ENCODE data around the gene GOT1. TPM values are rescaled to one million over a fixed set of nuclear protein-coding genes. Genes with fewer than 3 reads are reported as not detected.

The GOT1 gene
- total RNA-seq, 1 experiment from 2014 or later, result 65.7 TPM

- BruUV-seq (replicated peaks), result no TSS peak
- Histone ChIP-seq H3K36me3 (ENCODE audit: insufficient read depth, low read length, poor library complexity, severe bottlenecking) (no peaks in the 10 kb centered on the region), H3K4me1 (ENCODE audit: insufficient read depth, low read length, poor library complexity, severe bottlenecking) (no peaks in the 10 kb centered on the region), H3K9me3 (ENCODE audit: low read depth, low read length, poor library complexity, severe bottlenecking) (no peaks in the 10 kb centered on the region), H3K27ac (ENCODE audit: low read depth, low read length, poor library complexity, severe bottlenecking) (no peak overlapping the region), H3K4me3 (ENCODE audit: low read depth, low read length, poor library complexity, severe bottlenecking) (no peak overlapping the region), H3K27me3 (replicated peaks; ENCODE audit: insufficient read depth, low read depth, low read length, poor library complexity) (no peaks in the 10 kb centered on the region)
- ChIA-PET CTCF (no interaction called here), POLR2A (ENCODE audit: low non-redundant PET) (no interaction called here)
- TF ChIP-seq EZH2 (IDR thresholded peaks at IDR 0.05; ENCODE audit: borderline replicate concordance, low read depth, low read length, poor library complexity, severe bottlenecking), result no peak
- TF ChIP-seq, protein P1, sequence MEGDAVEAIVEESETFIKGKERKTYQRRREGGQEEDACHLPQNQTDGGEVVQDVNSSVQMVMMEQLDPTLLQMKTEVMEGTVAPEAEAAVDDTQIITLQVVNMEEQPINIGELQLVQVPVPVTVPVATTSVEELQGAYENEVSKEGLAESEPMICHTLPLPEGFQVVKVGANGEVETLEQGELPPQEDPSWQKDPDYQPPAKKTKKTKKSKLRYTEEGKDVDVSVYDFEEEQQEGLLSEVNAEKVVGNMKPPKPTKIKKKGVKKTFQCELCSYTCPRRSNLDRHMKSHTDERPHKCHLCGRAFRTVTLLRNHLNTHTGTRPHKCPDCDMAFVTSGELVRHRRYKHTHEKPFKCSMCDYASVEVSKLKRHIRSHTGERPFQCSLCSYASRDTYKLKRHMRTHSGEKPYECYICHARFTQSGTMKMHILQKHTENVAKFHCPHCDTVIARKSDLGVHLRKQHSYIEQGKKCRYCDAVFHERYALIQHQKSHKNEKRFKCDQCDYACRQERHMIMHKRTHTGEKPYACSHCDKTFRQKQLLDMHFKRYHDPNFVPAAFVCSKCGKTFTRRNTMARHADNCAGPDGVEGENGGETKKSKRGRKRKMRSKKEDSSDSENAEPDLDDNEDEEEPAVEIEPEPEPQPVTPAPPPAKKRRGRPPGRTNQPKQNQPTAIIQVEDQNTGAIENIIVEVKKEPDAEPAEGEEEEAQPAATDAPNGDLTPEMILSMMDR (conservative IDR thresholded peaks at IDR 0.05; ENCODE audit: low read depth, low read length), result no peak
- DNase-seq (ENCODE audit: low spot score), result no peak
- intact Hi-C loops (cut with micrococcal nuclease; ENCODE audit: unreplicated experiment), result no loop called here
Observed at GRCh38 chr10:99466632-99467223, 36.3 kb upstream of the GOT1 start.

GRCh38 chr10:99461230-99461629, 30.8 kb upstream of the GOT1 start:
- H3K9me3 ChIP-seq (ENCODE audit: low read depth, low read length, poor library complexity, severe bottlenecking), result no peaks in the 10 kb centered on the region
- no TSS peak for BruUV-seq (replicated peaks)
- ChIA-PET POLR2A (ENCODE audit: low non-redundant PET) (no interaction called here), CTCF (no interaction called here)
- TF ChIP-seq, protein P1 (conservative IDR thresholded peaks at IDR 0.05; ENCODE audit: low read depth, low read length), result no peak
- TF ChIP-seq EZH2 (IDR thresholded peaks at IDR 0.05; ENCODE audit: borderline replicate concordance, low read depth, low read length, poor library complexity, severe bottlenecking), result no peak
- H3K4me1 ChIP-seq (ENCODE audit: insufficient read depth, low read length, poor library complexity, severe bottlenecking), result no peaks in the 10 kb centered on the region
- intact Hi-C loops (cut with micrococcal nuclease; ENCODE audit: unreplicated experiment), result no loop called here
- no peaks in the 10 kb centered on the region for H3K36me3 ChIP-seq (ENCODE audit: insufficient read depth, low read length, poor library complexity, severe bottlenecking)
- no peak overlapping the region for H3K4me3 ChIP-seq (ENCODE audit: low read depth, low read length, poor library complexity, severe bottlenecking)
- peaks cover 14% of the 10 kb centered on the region for H3K27me3 ChIP-seq (replicated peaks; ENCODE audit: insufficient read depth, low read depth, low read length, poor library complexity)
- no peak overlapping the region for H3K27ac ChIP-seq (ENCODE audit: low read depth, low read length, poor library complexity, severe bottlenecking)
- no peak for DNase-seq (ENCODE audit: low spot score)

GRCh38 chr10:99460070-99460469, 29.6 kb upstream of the GOT1 start:
- Histone ChIP-seq H3K36me3 (ENCODE audit: insufficient read depth, low read length, poor library complexity, severe bottlenecking) (no peaks in the 10 kb centered on the region), H3K4me1 (ENCODE audit: insufficient read depth, low read length, poor library complexity, severe bottlenecking) (no peaks in the 10 kb centered on the region), H3K9me3 (ENCODE audit: low read depth, low read length, poor library complexity, severe bottlenecking) (no peaks in the 10 kb centered on the region), H3K27me3 (replicated peaks; ENCODE audit: insufficient read depth, low read depth, low read length, poor library complexity) (peaks cover 22% of the 10 kb centered on the region), H3K4me3 (ENCODE audit: low read depth, low read length, poor library complexity, severe bottlenecking) (no peak overlapping the region), H3K27ac (ENCODE audit: low read depth, low read length, poor library complexity, severe bottlenecking) (no peak overlapping the region)
- BruUV-seq (replicated peaks), result no TSS peak
- DNase-seq (ENCODE audit: low spot score), result no peak
- ChIA-PET POLR2A (ENCODE audit: low non-redundant PET) (no interaction called here), CTCF (no interaction called here)
- intact Hi-C loops (cut with micrococcal nuclease; ENCODE audit: unreplicated experiment), result no loop called here
- TF ChIP-seq EZH2 (IDR thresholded peaks at IDR 0.05; ENCODE audit: borderline replicate concordance, low read depth, low read length, poor library complexity, severe bottlenecking), result no peak
- TF ChIP-seq, protein P1 (conservative IDR thresholded peaks at IDR 0.05; ENCODE audit: low read depth, low read length), result no peak

Data from A673 (cell line).